Activated CD8-positive, alpha-beta memory T cell treated with anti-CD3 and anti-CD28 coated beads for 48 hours (primary cell): ENCODE measurements around the gene FTH1.
"Not testable (repeated sequence)": the region's sequence is repeated elsewhere in the genome, so short reads cannot be mapped to it uniquely, and the experiment has no call there.

ENCODE experiments used
- DNase-seq, 3 experiments: peaks; one replicate each; pipeline ENCODE4 v3.0.0-alpha.2; 2020; ENCODE audit warnings: low read depth in 2 of 3, low spot score in 2 of 3

FTH1 gene

DNA sequence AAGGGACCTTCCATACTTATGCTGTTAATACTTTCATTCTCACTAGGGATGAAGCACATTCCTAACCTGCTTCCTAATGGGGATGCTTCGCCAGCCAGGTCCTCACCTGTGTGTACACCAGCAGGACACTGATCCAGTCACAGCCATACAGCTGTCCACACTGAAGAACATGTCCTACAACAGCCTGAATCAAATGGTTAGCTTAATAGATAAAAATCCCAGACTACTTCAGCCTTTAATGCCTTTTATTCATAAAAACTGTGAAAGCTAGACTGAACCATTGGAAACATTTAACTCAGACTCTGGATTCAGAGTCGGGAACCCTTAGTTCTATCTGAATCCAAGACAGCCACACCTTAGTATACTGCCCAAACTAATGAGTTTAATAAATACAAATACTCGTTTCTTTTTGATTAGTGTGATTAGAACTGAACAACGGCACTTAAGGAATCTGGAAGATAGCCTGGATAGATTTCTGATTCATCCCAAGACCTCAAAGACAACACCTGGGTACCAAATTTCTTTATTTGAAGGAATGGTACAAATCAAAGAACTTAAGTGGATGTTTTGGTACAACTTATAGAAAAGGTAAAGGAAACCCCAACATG, 3.3 kb downstream of the FTH1 start:
- DNase-seq, result no peak

- no peak for DNase-seq
Measured at GRCh38 chr11:61963282-61964057, 4.0 kb downstream of the FTH1 start.

DNA sequence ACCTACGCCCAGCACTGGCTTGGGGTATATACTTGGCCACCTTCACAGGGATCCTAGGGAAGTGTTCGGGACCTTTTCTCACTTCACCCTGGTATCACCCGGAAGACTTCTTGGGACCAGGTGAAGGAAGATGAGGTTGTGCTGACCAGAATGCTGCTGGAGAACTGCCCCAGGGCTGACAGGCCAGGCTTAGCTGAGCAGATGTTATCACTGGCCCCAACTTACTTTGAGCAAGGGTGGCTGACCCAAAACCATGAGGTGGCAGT, 4.5 kb downstream of the FTH1 start:
- DNase-seq, result no peak

GRCh38 chr11:61962213-61963015, 5.0 kb downstream of the FTH1 start:
- DNase-seq, result no peak

DNA sequence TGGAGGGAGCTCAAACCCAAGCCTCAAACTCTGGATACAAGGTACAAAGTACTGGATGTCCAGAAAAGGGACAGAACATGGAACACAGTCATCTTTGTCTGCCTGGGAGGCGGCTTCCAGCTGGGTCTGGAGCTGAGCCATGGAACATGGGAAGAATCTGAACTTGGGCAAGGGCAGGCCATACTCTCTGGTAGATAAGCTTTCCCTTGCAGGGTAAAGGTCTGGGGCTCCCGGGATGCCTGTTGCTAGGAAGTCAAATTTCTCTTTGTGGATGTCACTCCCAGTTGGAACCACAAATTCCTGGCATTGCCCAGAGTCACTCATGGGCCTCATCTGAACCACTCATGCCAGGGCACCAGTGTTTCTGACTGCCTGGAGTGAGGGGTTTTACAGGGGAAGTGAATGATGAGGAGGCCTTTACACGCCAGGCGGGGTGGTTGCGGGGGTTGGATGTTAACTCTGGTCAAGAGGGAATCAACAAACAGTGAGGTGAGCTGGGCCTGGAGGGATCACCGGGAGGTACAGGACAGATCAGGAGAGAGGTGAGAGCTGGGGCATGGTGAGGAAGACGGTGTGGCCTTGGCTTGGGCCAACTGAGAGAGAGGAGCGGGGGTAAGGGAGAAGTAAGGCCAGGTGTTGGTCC, 5.7 kb downstream of the FTH1 start:
- DNase-seq, result no peak

- DNase-seq, result no peak
Measured at GRCh38 chr11:61960532-61960931, 6.9 kb downstream of the FTH1 start.

DNA sequence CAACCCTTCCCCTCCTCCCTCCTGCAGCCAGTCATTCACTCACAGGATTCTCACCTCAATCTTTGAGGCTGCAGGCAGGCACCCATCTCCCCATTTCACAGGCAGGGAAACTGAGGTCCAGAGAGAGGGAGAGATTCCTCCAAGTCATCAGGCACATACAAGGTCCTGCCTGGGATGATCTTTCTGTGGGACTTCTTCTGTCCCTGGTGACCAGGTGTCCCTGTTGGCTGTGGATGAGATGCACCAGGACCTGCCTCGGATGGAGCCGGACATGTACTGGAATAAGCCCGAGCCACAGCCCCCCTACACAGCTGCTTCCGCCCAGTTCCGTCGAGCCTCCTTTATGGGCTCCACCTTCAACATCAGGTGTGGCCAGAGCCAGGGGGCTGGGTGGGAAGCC, 7.8 kb downstream of the FTH1 start:
- DNase-seq, result no peak

GRCh38 chr11:61959114-61959513, 8.3 kb downstream of the FTH1 start:
- DNase-seq, result no peak

- no peak for DNase-seq
Measured at GRCh38 chr11:61958590-61958989, 8.8 kb downstream of the FTH1 start.

DNA sequence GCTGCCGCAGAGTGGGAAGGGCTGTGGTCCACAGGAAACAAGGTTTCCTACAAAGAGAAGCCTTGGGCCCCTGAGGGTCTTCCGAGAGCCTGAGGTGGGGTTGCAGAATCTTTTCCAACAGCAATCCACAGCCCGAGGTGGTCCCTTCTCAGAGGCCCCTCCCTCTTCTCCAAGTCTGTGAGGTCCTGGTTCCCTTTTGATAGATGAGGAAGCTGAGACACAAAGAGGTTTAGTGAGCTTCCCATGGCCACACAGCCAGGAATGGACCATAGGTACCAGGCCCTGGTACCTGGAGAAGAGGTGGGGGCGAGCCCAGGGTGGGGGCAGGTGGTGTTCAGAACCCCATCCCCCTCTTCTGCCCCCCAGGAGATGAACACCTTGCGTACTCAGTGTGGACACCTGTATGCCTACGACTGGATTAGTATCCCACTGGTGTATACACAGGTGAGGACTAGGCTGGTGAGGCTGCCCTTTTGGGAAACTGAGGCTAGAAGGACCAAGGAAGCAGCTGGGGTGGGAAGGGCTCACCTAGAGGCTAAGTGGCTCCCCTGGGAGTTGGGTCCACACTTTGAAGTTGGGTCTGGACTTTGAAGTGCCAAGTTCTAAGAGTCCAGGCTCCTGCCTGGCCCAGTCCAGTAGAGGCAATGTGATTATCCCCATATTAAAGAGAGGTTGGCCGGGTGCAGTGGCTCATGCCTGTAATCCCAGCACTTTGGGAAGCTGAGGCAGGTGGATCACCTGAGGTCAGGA, 10.2 kb downstream of the FTH1 start:
- no peak for DNase-seq

DNA sequence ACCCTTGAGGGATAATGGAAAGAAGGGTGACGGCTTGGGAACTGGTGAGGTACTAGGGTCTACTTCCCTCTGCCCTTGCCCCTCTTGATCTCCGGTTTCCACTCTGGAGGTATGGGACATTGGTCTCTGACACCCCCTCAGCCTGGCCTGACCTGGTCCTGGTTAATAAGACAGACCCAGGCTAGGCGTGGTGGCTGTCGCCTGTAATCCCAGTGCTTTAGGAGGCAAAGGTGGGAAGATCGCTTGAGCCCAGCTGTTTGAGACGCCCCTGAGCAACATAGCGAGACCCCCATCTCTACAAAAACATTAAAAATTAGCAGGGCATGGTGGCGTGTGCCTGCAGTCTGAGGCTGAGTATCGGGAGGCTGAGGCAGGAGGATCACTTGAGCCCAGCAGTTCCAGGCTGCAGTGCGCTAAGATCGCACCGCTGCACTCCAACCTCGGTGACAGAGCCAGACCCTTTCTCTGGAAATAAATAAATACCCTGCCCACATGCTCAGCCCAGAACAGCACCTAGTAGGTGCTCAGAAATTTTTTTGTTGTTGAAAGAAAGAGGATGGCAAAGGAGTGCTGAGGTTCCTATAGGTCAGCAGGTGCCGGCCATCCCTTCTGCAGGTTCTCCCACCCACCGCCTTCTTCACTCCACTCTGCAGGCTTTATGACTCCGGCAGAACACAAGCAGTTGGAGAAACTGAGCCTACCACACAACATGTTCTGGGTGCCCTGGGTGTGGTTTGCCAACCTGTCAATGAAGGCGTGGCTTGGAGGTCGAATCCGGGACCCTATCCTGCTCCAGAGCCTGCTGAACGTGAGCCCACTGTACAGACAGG, 11.0 kb downstream of the FTH1 start:
- DNase-seq, result no peak

GRCh38 chr11:61955422-61956135, 11.9 kb downstream of the FTH1 start:
- no peak for DNase-seq

DNA sequence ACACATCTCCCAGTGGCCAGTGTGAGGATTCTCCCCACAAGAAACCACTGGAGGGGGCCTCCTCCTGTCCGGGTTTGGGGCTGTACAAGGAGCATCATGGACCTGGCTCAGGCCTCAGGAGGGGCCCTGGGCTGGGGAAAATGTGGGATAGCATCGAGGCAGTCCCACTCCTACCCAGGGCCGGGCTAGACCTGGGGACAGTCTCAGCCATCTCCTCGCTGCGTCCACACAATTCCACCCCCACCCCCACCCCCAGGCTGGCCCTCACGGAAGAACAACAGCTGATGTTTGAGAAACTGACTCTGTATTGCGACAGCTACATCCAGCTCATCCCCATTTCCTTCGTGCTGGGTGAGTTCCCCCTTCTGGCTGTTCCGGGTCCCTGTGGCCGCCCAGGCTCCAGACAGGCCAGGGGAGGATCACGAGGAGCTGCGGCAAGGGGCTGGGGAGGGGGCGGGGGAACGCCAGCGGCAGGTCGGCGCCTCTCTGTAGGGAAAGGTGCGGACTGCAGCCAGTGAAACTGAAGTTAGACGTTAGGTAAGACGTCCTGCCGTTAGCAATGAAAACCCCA, 12.5 kb downstream of the FTH1 start:
- DNase-seq, result no peak

- DNase-seq, result no peak
Measured at GRCh38 chr11:61954106-61954850, 13.2 kb downstream of the FTH1 start.

DNA sequence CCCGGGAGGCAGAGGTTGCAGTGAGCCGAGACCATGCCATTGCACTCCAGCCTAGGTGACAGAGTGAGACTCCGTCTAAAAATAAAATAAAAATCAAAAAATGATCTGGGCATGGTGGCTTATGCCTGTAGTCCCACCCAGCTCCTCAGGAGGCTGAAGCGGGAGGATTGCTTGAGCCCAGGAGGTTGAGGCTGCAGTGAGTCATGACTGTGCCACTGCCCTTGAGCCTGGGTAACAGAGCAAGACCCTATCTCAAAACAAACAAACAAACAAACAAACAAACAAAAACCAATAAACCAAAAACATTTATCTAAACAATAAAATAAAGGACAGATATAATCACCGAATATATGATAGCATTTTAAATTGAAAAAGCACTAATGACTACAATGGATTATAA, 13.8 kb downstream of the FTH1 start:
- not testable (repeated sequence) for DNase-seq

DNA sequence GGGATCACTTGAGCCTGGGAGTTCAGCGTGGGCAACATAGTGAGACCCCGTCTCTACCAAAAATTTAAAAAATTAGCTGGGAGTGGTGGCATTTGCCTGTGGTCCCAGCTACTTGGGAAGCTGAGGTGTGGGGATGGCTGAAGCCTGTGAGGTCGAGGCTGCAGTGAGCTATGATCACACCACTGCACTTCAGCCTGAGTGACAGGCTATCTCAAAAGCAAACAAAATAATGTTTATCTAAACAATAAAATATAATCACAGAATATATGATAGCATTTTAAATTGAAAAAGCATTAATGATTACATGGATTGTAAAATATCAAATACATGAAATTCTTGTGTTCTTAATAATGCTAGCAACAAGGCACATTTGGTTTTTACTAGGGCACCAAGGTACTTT, 14.6 kb downstream of the FTH1 start:
- no peak for DNase-seq

- no peak for DNase-seq
Measured at GRCh38 chr11:61951484-61952135, 15.8 kb downstream of the FTH1 start.

DNA sequence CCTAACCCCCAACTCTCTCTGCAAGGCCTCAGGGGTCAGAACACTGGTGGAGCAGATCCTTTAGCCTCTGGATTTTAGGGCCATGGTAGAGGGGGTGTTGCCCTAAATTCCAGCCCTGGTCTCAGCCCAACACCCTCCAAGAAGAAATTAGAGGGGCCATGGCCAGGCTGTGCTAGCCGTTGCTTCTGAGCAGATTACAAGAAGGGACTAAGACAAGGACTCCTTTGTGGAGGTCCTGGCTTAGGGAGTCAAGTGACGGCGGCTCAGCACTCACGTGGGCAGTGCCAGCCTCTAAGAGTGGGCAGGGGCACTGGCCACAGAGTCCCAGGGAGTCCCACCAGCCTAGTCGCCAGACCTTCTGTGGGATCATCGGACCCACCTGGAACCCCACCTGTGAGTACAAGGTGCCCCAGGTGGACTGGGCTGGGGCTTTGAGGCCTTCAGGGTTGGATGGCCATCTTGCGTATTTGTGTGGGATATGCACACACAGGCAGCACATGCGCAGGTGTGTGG, 17.3 kb downstream of the FTH1 start, which contains the start of gene BEST1:
Gene BEST1, plus strand, starts transcription at position 317 of the 513 bp plus-strand sequence. CDS start 1,456 bp downstream, outside the sequence.
- no peak for DNase-seq
